Erythroblast (primary cell): ENCODE results near the gene CNPY4.

ENCODE experiments used
- GATA1 ChIP-seq: IDR thresholded peaks from 2 replicates; pipeline ENCODE4 v1.6.1; 2011; ENCODE audit warnings: low read depth, mild to moderate bottlenecking, control low read depth, low read length, moderate library complexity
- POLR2A ChIP-seq: IDR thresholded peaks from 2 replicates; pipeline ENCODE4 v1.6.1; 2011; ENCODE audit warnings: mild to moderate bottlenecking, low read length

DNA sequence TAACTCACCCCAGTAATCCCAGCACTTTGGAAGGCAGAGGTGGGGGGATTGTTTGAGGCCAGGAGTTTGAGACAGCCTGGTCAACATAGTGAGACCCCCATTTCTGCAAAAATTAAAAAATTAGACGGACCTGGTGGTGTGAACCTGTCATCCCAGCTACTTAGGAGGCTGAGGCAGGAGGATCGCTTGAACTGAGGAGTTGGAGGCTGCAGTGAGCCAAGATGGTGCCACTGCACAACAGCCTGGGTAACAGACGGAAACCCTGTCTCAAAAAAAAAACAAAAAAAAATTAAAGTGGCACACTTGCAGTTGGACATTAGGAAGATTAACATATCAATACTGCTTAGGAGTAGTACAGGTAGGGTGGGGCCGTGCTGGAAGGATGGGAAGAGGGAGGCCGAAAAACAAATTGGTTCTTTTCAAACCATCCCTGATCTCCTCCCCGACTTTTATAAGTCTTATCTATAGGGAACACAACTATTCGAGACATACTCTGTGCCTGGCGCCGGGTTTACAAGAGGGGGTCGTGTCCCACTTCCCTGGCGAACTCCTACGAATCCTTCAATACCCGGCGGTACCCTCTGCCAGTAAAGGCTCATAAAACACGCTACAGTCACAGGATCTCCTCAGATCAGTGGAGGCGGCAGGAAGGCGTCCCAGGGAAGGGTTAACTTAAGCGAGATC lies 904 bp upstream of the CNPY4 start:
- no peak for TF ChIP-seq POLR2A
- TF ChIP-seq GATA1, result no peak
